ENCODE measurements around the gene GPR87. TPM values are rescaled to one million over a fixed set of nuclear protein-coding genes. Genes with fewer than 3 reads are reported as not detected.

GPR87 gene
- total and polyA plus RNA-seq, 2 experiments from 2014 or later: 7.0 to 11.0 TPM

GRCh38 chr3:151268267-151269235, 48.1 kb downstream of the GPR87 start:
- no peak overlapping the region for H2AFZ ChIP-seq
- no peak overlapping the region for H3K27ac ChIP-seq
- no peak for DNase-seq (ENCODE audit: low spot score)
- no peaks in the 10 kb centered on the region for H3K79me2 ChIP-seq
- 95% methylated on average over 11 of the region's 11 CpGs for WGBS (ENCODE audit: low lambda C conversion rate, missing lambda C conversion rate)
- no peaks in the 10 kb centered on the region for H3K9me3 ChIP-seq (ENCODE audit: low read depth)
- TF ChIP-seq EZH2phosphoT487 (IDR thresholded peaks at IDR 0.05; ENCODE audit: low read depth, severe bottlenecking, unreplicated experiment) (no peak), EZH2 (IDR thresholded peaks at IDR 0.05; ENCODE audit: borderline replicate concordance) (no peak), CTCF (IDR thresholded peaks at IDR 0.05; ENCODE audit: poor library complexity) (no peak)
- no peaks in the 10 kb centered on the region for H3K36me3 ChIP-seq (replicated peaks; ENCODE audit: insufficient read depth, low read depth)
- H3K27me3 ChIP-seq: no peaks in the 10 kb centered on the region
- no peaks in the 10 kb centered on the region for H3K9me2 ChIP-seq (replicated peaks; ENCODE audit: insufficient read depth)
- no peak overlapping the region for H3K4me2 ChIP-seq
- H3K4me3 ChIP-seq: no peak overlapping the region
- no peaks in the 10 kb centered on the region for H3K4me1 ChIP-seq (ENCODE audit: insufficient read depth)
- no peaks in the 10 kb centered on the region for H4K20me1 ChIP-seq (ENCODE audit: insufficient read depth, poor library complexity, severe bottlenecking)

GRCh38 chr3:151267066-151267465, 49.6 kb downstream of the GPR87 start:
- Histone ChIP-seq H3K27ac (no peak overlapping the region), H3K27me3 (no peaks in the 10 kb centered on the region), H3K36me3 (replicated peaks; ENCODE audit: insufficient read depth, low read depth) (no peaks in the 10 kb centered on the region), H3K4me2 (no peak overlapping the region), H3K4me1 (ENCODE audit: insufficient read depth) (peaks cover 7% of the 10 kb centered on the region), H3K79me2 (no peaks in the 10 kb centered on the region), H2AFZ (no peak overlapping the region), H3K9me2 (replicated peaks; ENCODE audit: insufficient read depth) (no peaks in the 10 kb centered on the region), H4K20me1 (ENCODE audit: insufficient read depth, poor library complexity, severe bottlenecking) (no peaks in the 10 kb centered on the region), H3K9me3 (ENCODE audit: low read depth) (no peaks in the 10 kb centered on the region), H3K4me3 (no peak overlapping the region)
- WGBS (ENCODE audit: low lambda C conversion rate, missing lambda C conversion rate): 71% methylated on average over 1 of the region's 1 CpG
- no peak for TF ChIP-seq EZH2phosphoT487 (IDR thresholded peaks at IDR 0.05; ENCODE audit: low read depth, severe bottlenecking, unreplicated experiment)
- TF ChIP-seq CTCF (IDR thresholded peaks at IDR 0.05; ENCODE audit: poor library complexity): no peak
- TF ChIP-seq EZH2 (IDR thresholded peaks at IDR 0.05; ENCODE audit: borderline replicate concordance): no peak
- DNase-seq (ENCODE audit: low spot score): no peak

GRCh38 chr3:151265866-151266265, 50.8 kb downstream of the GPR87 start:
- no peak overlapping the region for H2AFZ ChIP-seq
- H3K9me3 ChIP-seq (ENCODE audit: low read depth): no peaks in the 10 kb centered on the region
- 70% methylated on average over 5 of the region's 5 CpGs for WGBS (ENCODE audit: low lambda C conversion rate, missing lambda C conversion rate)
- H3K4me3 ChIP-seq: no peak overlapping the region
- H3K27ac ChIP-seq: no peak overlapping the region
- H4K20me1 ChIP-seq (ENCODE audit: insufficient read depth, poor library complexity, severe bottlenecking): no peaks in the 10 kb centered on the region
- no peak for DNase-seq (ENCODE audit: low spot score)
- H3K9me2 ChIP-seq (replicated peaks; ENCODE audit: insufficient read depth): no peaks in the 10 kb centered on the region
- H3K27me3 ChIP-seq: no peaks in the 10 kb centered on the region
- H3K4me2 ChIP-seq: no peak overlapping the region
- H3K4me1 ChIP-seq (ENCODE audit: insufficient read depth): peaks cover 7% of the 10 kb centered on the region
- no peaks in the 10 kb centered on the region for H3K79me2 ChIP-seq
- H3K36me3 ChIP-seq (replicated peaks; ENCODE audit: insufficient read depth, low read depth): no peaks in the 10 kb centered on the region
- no peak for TF ChIP-seq EZH2phosphoT487 (IDR thresholded peaks at IDR 0.05; ENCODE audit: low read depth, severe bottlenecking, unreplicated experiment)
- no peak for TF ChIP-seq EZH2 (IDR thresholded peaks at IDR 0.05; ENCODE audit: borderline replicate concordance)
- no peak for TF ChIP-seq CTCF (IDR thresholded peaks at IDR 0.05; ENCODE audit: poor library complexity)
